Kidney epithelial cell (primary cell): Measurements from ENCODE around the gene MPRIP. TPM values are rescaled to one million over a fixed set of nuclear protein-coding genes. Genes with fewer than 3 reads are reported as not detected.

Experiments
- DNase-seq: peaks from one replicate; pipeline ENCODE4 v3.0.0-alpha.2; 2010; ENCODE audit warnings: low read depth
- H3K27me3 ChIP-seq: 2 replicates; pipeline ENCODE4 v1.6.0; 2011; ENCODE audit warnings: low read length; ENCODE audit not compliant: control insufficient read depth, insufficient read depth
- H3K36me3 ChIP-seq: 2 replicates; pipeline ENCODE4 v1.5.1; 2011; ENCODE audit warnings: low read length; ENCODE audit not compliant: control insufficient read depth, insufficient read depth
- H3K4me3 ChIP-seq: 2 replicates; pipeline ENCODE4 v1.5.1; 2011; ENCODE audit warnings: low read depth, mild to moderate bottlenecking, control low read depth, low read length
- CTCF ChIP-seq: IDR thresholded peaks from 2 replicates; pipeline ENCODE4 v1.5.1; 2011; ENCODE audit warnings: mild to moderate bottlenecking, moderate library complexity, low read length, control low read depth, inconsistent platforms; ENCODE audit not compliant: insufficient read depth, poor library complexity, severe bottlenecking
- total RNA-seq: library from RNA; depleted of rRNA; stranded (reverse); fragments of >200 nt; gene quantifications from 2 replicates; pipeline ENCODE4 v1.2.3, GENCODE V29; 2015

The MPRIP gene
- total RNA-seq, 1 donor from 2014 or later = 99.6 TPM

- no peak for DNase-seq
- no peak for TF ChIP-seq CTCF
- Histone ChIP-seq H3K4me3 (no peak overlapping the region), H3K27me3 (no peaks in the 10 kb centered on the region), H3K36me3 (peaks cover 3% of the 10 kb centered on the region)
Measured at GRCh38 chr17:17153071-17153470, 110.8 kb downstream of the MPRIP start.

GRCh38 chr17:17153709-17154108, 111.5 kb downstream of the MPRIP start:
- DNase-seq = no peak

GRCh38 chr17:17154556-17154955, 112.3 kb downstream of the MPRIP start:
- H3K4me3 ChIP-seq = no peak overlapping the region
- peaks cover 3% of the 10 kb centered on the region for H3K36me3 ChIP-seq
- no peaks in the 10 kb centered on the region for H3K27me3 ChIP-seq
- no peak for DNase-seq
- no peak for TF ChIP-seq CTCF

More at GRCh38 chr17:17153709-17154108, 111.5 kb downstream of the MPRIP start:
- peaks cover 3% of the 10 kb centered on the region for H3K36me3 ChIP-seq
- H3K27me3 ChIP-seq = no peaks in the 10 kb centered on the region
- no peak overlapping the region for H3K4me3 ChIP-seq
- TF ChIP-seq CTCF = no peak

GRCh38 chr17:17154981-17155380, 112.7 kb downstream of the MPRIP start:
- Histone ChIP-seq H3K4me3 (no peak overlapping the region), H3K27me3 (no peaks in the 10 kb centered on the region), H3K36me3 (peaks cover 3% of the 10 kb centered on the region)
- no peak for DNase-seq
- TF ChIP-seq CTCF = no peak

GRCh38 chr17:17155568-17155967, 113.3 kb downstream of the MPRIP start:
- peaks cover 1% of the 10 kb centered on the region for H3K36me3 ChIP-seq
- TF ChIP-seq CTCF = no peak
- no peak overlapping the region for H3K4me3 ChIP-seq
- no peaks in the 10 kb centered on the region for H3K27me3 ChIP-seq
- no peak for DNase-seq

GRCh38 chr17:17156107-17156506, 113.8 kb downstream of the MPRIP start:
- peak; percentile 52 for DNase-seq
- no peak overlapping the region for H3K4me3 ChIP-seq
- TF ChIP-seq CTCF = no peak
- H3K36me3 ChIP-seq = peaks cover 1% of the 10 kb centered on the region
- no peaks in the 10 kb centered on the region for H3K27me3 ChIP-seq
